K562 (cell line): Measurements from ENCODE around the gene CCDC171. TPM values are rescaled to one million over a fixed set of nuclear protein-coding genes. Genes with fewer than 3 reads are reported as not detected.

Experiments used
- ATAC-seq: fragments of 200-7000 bp; cut with Tn5 transposase; 3 replicates; pipeline ENCODE4 v1.9.1; 2020; ENCODE audit warnings: moderate library complexity
- BruUV-seq: library from RNA; stranded (reverse); fragments of 400-500 nt; replicated peaks from 2 replicates; lab custom pipeline; 2021; lab: Mats Ljungman, UMichigan
- CTCF ChIA-PET: fragments of 300-600 bp; formaldehyde crosslinking; extraction: SDS; loops from one replicate; lab custom pipeline; 2021; ENCODE audit warnings: low intra/inter-chr PET ratio; lab: Yijun Ruan, JAX
- POLR2A ChIA-PET: fragments of 300-600, 350-650 bp; sonication (Branson Sonifier 250); formaldehyde crosslinking; extraction: SDS; loops from one replicate; lab custom pipeline; 2021; ENCODE audit warnings: antibody characterized with exemption, inconsistent platforms; lab: Yijun Ruan, JAX
- DNase-seq, 4 experiments: peaks; one replicate each; pipeline versions ENCODE4 v3.0.0 to v3.0.0-alpha.2; 2011 to 2018; ENCODE audit warnings: low spot score in 3 of 4, mixed read lengths in 3 of 4; ENCODE audit errors: extremely low read depth in 1 of 4
- FAIRE-seq: peaks from 2 replicates; lab custom pipeline; 2011; peaks lifted over from hg19 to GRCh38; lab: Jason Lieb, UNC
- H2AFZ ChIP-seq: 2 replicates; pipeline ENCODE4 v1.6.0; 2011; ENCODE audit warnings: low read depth, low read length, control low read depth, inconsistent platforms
- H3K27ac ChIP-seq: fragments of 200-600 bp; 3 replicates; pipeline ENCODE4 v1.8.0; 2011; ENCODE audit warnings: low read depth, mild to moderate bottlenecking, control low read depth, inconsistent platforms, low read length, moderate library complexity, mixed read lengths; ENCODE audit errors: extremely low read depth
- H3K27me3 ChIP-seq, 2 experiments: fragments of 300-600 bp in 1 of 2; 2 replicates in 1 of 2; 3 replicates in 1 of 2; pipeline versions ENCODE4 v1.6.0 to v1.8.0; 2011; ENCODE audit warnings: inconsistent platforms in 2 of 2, low read length in 2 of 2, mild to moderate bottlenecking in 1 of 2, mixed read lengths in 1 of 2, moderate library complexity in 1 of 2; ENCODE audit not compliant: control insufficient read depth in 2 of 2, insufficient read depth in 2 of 2
- H3K36me3 ChIP-seq: fragments of 300-600 bp; 3 replicates; pipeline ENCODE4 v1.8.0; 2011; ENCODE audit warnings: mild to moderate bottlenecking, low read length, inconsistent platforms; ENCODE audit not compliant: control insufficient read depth, insufficient read depth
- H3K4me1 ChIP-seq, 2 experiments: fragments of 200-600 bp in 1 of 2; replicated peaks in 1 of 2; 2 replicates in 1 of 2; 3 replicates in 1 of 2; pipeline versions ENCODE4 v1.5.1 to v1.8.0; 2011; ENCODE audit warnings: inconsistent platforms in 2 of 2, low read length in 2 of 2, mild to moderate bottlenecking in 1 of 2, mixed read lengths in 1 of 2, moderate library complexity in 1 of 2; ENCODE audit not compliant: control insufficient read depth in 2 of 2, insufficient read depth in 2 of 2
- H3K4me2 ChIP-seq: 2 replicates; pipeline ENCODE4 v1.6.1; 2011; ENCODE audit warnings: low read length, control low read depth, inconsistent platforms, mixed read lengths; ENCODE audit not compliant: insufficient read depth
- H3K4me3 ChIP-seq: fragments of 200-600 bp; sonication (generic), shearing (Covaris generic); 2 replicates; pipeline ENCODE4 v1.5.1; 2016; ENCODE audit warnings: control low read depth, inconsistent platforms
- H3K79me2 ChIP-seq: fragments of 200-600 bp; 3 replicates; pipeline ENCODE4 v1.8.0; 2011; ENCODE audit warnings: low read length, inconsistent platforms; ENCODE audit not compliant: control insufficient read depth, insufficient read depth
- H3K9ac ChIP-seq, 2 experiments: 2 replicates each; pipeline versions ENCODE4 v1.6.0 to v1.6.1; 2011; ENCODE audit warnings: low read depth in 2 of 2, low read length in 2 of 2, control low read depth in 1 of 2, inconsistent platforms in 1 of 2, mild to moderate bottlenecking in 1 of 2, mixed read lengths in 1 of 2; ENCODE audit not compliant: insufficient read depth in 1 of 2
- H3K9me1 ChIP-seq: one replicate; pipeline ENCODE4 v1.6.0; 2011; ENCODE audit warnings: inconsistent platforms, mild to moderate bottlenecking, low read length, moderate library complexity; ENCODE audit not compliant: control insufficient read depth, insufficient read depth
- H3K9me3 ChIP-seq: replicated peaks from 2 replicates; pipeline ENCODE4 v1.5.1; 2011; ENCODE audit warnings: low read depth, low read length, inconsistent platforms; ENCODE audit not compliant: control insufficient read depth, insufficient read depth
- H4K20me1 ChIP-seq: replicated peaks from 2 replicates; pipeline ENCODE4 v1.6.1; 2011; ENCODE audit warnings: low read length, inconsistent platforms, mixed read lengths; ENCODE audit not compliant: control insufficient read depth, insufficient read depth
- BACH1 ChIP-seq: fragments of 200-800 bp; sonication (Bioruptor generic); IDR thresholded peaks from 2 replicates; pipeline ENCODE4 v1.6.1; 2016; ENCODE audit warnings: missing genetic modification characterization, missing compliant biosample characterization
- CBX8 ChIP-seq: fragments of 200-600 bp; sonication (generic); IDR thresholded peaks from 2 replicates; pipeline ENCODE4 v1.6.1; 2012; ENCODE audit warnings: borderline replicate concordance, mixed run types, low read depth, mild to moderate bottlenecking, moderate library complexity, mixed read lengths, low read length, control low read depth, inconsistent platforms; ENCODE audit not compliant: poor library complexity, severe bottlenecking; ENCODE audit errors: extremely low read depth
- CCAR2 ChIP-seq: fragments of 200-400 bp; formaldehyde crosslinking; IDR thresholded peaks from 2 replicates; pipeline ENCODE4 v1.6.1; 2017; ENCODE audit warnings: mild to moderate bottlenecking, low read depth, low read length
- HMG20A ChIP-seq: fragments of 450-650 bp; formaldehyde crosslinking; conservative IDR thresholded peaks from 2 replicates; pipeline ENCODE4 v1.4.0; 2020; ENCODE audit warnings: mild to moderate bottlenecking, mixed read lengths
- HNRNPL ChIP-seq: fragments of 200-400 bp; formaldehyde crosslinking; IDR thresholded peaks from 2 replicates; pipeline ENCODE4 v1.6.1; 2017; ENCODE audit warnings: low read depth, mild to moderate bottlenecking, low read length
- IFI16 ChIP-seq: fragments of 250-450 bp; sonication (Bioruptor Pico); IDR thresholded peaks from 2 replicates; pipeline ENCODE4 v2.1.2; 2022; ENCODE audit warnings: mild to moderate bottlenecking, inconsistent platforms
- MTA3 ChIP-seq: fragments of 450-650 bp; formaldehyde crosslinking; IDR thresholded peaks from 2 replicates; pipeline ENCODE4 v1.6.1; 2017; ENCODE audit warnings: mild to moderate bottlenecking, borderline replicate concordance
- NEUROD1 ChIP-seq: fragments of 150-350 bp; IDR thresholded peaks from 2 replicates; pipeline ENCODE4 v1.6.1; 2014; ENCODE audit warnings: borderline replicate concordance, low read length, low read depth; ENCODE audit not compliant: partially characterized antibody
- NR2F6 ChIP-seq: fragments of 450-650 bp; formaldehyde crosslinking; IDR thresholded peaks from 2 replicates; pipeline ENCODE4 v1.4.0; 2020; ENCODE audit warnings: mild to moderate bottlenecking
- POLR2B ChIP-seq: fragments of 450-650 bp; IDR thresholded peaks from 2 replicates; pipeline ENCODE4 v1.6.1; 2018; ENCODE audit warnings: low read depth; ENCODE audit not compliant: partially characterized antibody
- THRAP3 ChIP-seq: fragments of 450-650 bp; IDR thresholded peaks from 2 replicates; pipeline ENCODE4 v1.6.1; 2016; ENCODE audit warnings: mild to moderate bottlenecking, inconsistent platforms, borderline replicate concordance
- UBTF ChIP-seq, 2 experiments: IDR thresholded peaks; 2 replicates each; pipeline ENCODE4 v1.6.1; 2012; ENCODE audit warnings: improper control_type of control experiment in 2 of 2, low read depth in 2 of 2, low read length in 2 of 2, borderline replicate concordance in 1 of 2
- ZNF41 ChIP-seq: fragments of 250-450 bp; sonication (Bioruptor Pico); conservative IDR thresholded peaks from 2 replicates; pipeline ENCODE4 v1.4.0; 2020; ENCODE audit warnings: mild to moderate bottlenecking
- ZSCAN32 ChIP-seq: fragments of 450-650 bp; formaldehyde crosslinking; IDR thresholded peaks from 2 replicates; pipeline ENCODE4 v1.4.0; 2020; ENCODE audit warnings: mild to moderate bottlenecking, moderate library complexity
- WGBS: fragments of 100-300 bp; shearing (Covaris generic); methylation state at CpG from one replicate; pipeline ENCODE4 v1.1.6; 2016; ENCODE audit warnings: low coverage, mixed read lengths; ENCODE audit not compliant: insufficient coverage; ENCODE audit errors: missing lambda C conversion rate; 5-methylcytosine and 5-hydroxymethylcytosine counted together
- in situ Hi-C: fragments of 300-500 bp; cut with MboI; formaldehyde crosslinking; loops from 4 replicates; pipeline ENCODE4 v1.15.0; 2018; ENCODE audit warnings: inconsistent platforms, mixed read lengths
- intact Hi-C: fragments of 100-400 bp; cut with micrococcal nuclease; formaldehyde crosslinking; loops from 2 replicates; pipeline ENCODE4 v1.14.2; 2022
- polyA plus RNA-seq, 8 experiments: library from polyadenylated mRNA; depleted of rRNA in 4 of 8; stranded (reverse) in 5 of 8; unstranded in 3 of 8; fragments of >200 nt; fragmentation: Nextera tagmentation in 2 of 8; fragmentation: Illumina TruSeq in 1 of 8; extraction: Ambion mirVana in 2 of 8; extraction: Trizol in 1 of 8; gene quantifications; 2 replicates each; pipeline versions ENCODE4 v1.2.1 to v1.2.3, GENCODE V29; 2011 to 2014; ENCODE audit warnings: inconsistent platforms in 1 of 8, missing spikeins in 1 of 8
- total RNA-seq, 7 experiments: library from RNA; depleted of rRNA in 6 of 7; stranded (reverse); fragments of >200 nt in 6 of 7; fragmentation: Illumina TruSeq in 2 of 7; extraction: Trizol in 2 of 7; gene quantifications; 2 replicates each; pipeline versions ENCODE4 v1.2.1 to v1.2.3, GENCODE V29; 2011 to 2021; ENCODE audit warnings: low replicate concordance in 1 of 7
- TF ChIP-seq, protein P1 (sequence below): sonication (generic); formaldehyde crosslinking; IDR thresholded peaks from 2 replicates; pipeline ENCODE4 v1.8.0; 2022; ENCODE audit warnings: mild to moderate bottlenecking, missing genetic modification reagents

The CCDC171 gene
- total and polyA plus RNA-seq, 9 of the 15 experiments (the other 6 are each of a cell fraction or from before 2014, with no cell fraction given) = 0.08 to 3.8 (median 0.27) TPM

DNA sequence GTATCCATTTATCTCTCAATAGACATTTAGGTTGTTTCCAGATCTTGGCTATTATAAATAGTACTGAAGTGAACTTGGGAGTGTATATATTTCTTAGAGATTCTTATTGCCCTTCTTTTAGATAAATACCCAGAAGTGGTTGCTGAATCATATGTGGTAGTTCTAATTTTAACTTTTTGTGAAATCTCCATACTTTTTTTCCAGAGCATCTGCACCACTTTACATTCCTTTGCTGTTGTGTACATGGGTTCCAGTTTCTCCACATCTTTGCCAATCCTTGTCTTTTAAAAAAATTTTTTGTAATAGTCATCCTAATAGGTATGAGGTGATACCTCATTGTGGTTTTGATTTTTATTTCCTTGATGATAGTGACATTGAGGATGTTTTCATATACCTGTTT is 303.7 kb downstream of the CCDC171 start:
- FAIRE-seq (no peak), ATAC-seq (no peak), DNase-seq (no peak)
- Histone ChIP-seq H2AFZ (no peak overlapping the region), H3K9ac (no peak overlapping the region), H4K20me1 (no peaks in the 10 kb centered on the region), H3K27ac (no peak overlapping the region), H3K4me2 (no peak overlapping the region), H3K9me1 (no peaks in the 10 kb centered on the region), H3K79me2 (no peaks in the 10 kb centered on the region), H3K9me3 (no peaks in the 10 kb centered on the region), H3K4me1 (no peaks in the 10 kb centered on the region), H3K27me3 (no peaks in the 10 kb centered on the region), H3K36me3 (no peaks in the 10 kb centered on the region), H3K4me3 (no peak overlapping the region)
- CTCF ChIA-PET = no interaction called here
- no TSS peak for BruUV-seq
- no peak for TF ChIP-seq CBX8
- TF ChIP-seq HMG20A (CRISPR knock-in tag) = no peak
- no peak for TF ChIP-seq NR2F6 (CRISPR knock-in tag)
- in situ Hi-C loops = no loop called here
- intact Hi-C loops = no loop called here
- POLR2A ChIA-PET = no interaction called here

DNA sequence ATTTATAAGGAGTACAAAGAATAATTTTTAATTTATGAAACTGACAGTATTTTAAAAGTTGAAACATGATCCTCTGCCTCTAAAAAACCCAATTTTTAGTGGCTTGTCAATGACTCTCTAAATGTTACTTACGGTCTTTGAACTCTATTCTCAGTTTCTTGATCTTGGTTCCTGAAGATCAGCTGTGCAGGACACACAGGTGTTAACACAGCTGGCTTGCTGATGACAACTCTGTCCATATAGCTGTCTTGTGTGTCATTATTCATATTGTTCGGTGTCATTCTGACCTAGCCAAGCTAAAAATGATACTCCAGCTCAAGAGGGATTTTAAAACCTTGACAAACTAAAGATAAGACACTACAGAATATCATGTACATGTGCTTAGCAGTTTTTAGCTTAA is 314.5 kb downstream of the CCDC171 start:
- no TSS peak for BruUV-seq
- no peak for TF ChIP-seq THRAP3
- TF ChIP-seq MTA3 = no peak
- TF ChIP-seq HNRNPL = no peak
- TF ChIP-seq ZSCAN32 (CRISPR knock-in tag) = no peak
- TF ChIP-seq ZNF41 = no peak
- TF ChIP-seq IFI16 = no peak
- TF ChIP-seq, protein P1, sequence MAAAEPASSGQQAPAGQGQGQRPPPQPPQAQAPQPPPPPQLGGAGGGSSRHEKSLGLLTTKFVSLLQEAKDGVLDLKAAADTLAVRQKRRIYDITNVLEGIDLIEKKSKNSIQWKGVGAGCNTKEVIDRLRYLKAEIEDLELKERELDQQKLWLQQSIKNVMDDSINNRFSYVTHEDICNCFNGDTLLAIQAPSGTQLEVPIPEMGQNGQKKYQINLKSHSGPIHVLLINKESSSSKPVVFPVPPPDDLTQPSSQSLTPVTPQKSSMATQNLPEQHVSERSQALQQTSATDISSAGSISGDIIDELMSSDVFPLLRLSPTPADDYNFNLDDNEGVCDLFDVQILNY = no peak
- TF ChIP-seq UBTF (IDR thresholded peaks at IDR 0.05; ENCODE audit: borderline replicate concordance in 1 of 2, low read depth in 2 of 2, low read length in 2 of 2) = no peak
- no peak for TF ChIP-seq NEUROD1
- no peak for TF ChIP-seq BACH1 (tag)
- no peak for TF ChIP-seq POLR2B
- TF ChIP-seq CCAR2 = no peak

More for the DNA sequence above, 314.5 kb downstream of the CCDC171 start:
- Histone ChIP-seq H2AFZ (no peak overlapping the region), H3K9ac (no peak overlapping the region), H3K27me3 (no peaks in the 10 kb centered on the region), H3K4me3 (no peak overlapping the region), H3K27ac (no peak overlapping the region), H4K20me1 (no peaks in the 10 kb centered on the region), H3K79me2 (no peaks in the 10 kb centered on the region), H3K4me1 (no peaks in the 10 kb centered on the region), H3K4me2 (no peak overlapping the region), H3K9me3 (no peaks in the 10 kb centered on the region), H3K9me1 (no peaks in the 10 kb centered on the region), H3K36me3 (no peaks in the 10 kb centered on the region)
- intact Hi-C loops = no loop called here
- ChIA-PET POLR2A (no interaction called here), CTCF (no interaction called here)
- 0% methylated on average over 2 of the region's 2 CpGs for WGBS
- ATAC-seq = no peak
- DNase-seq = no peak
- FAIRE-seq = no peak
- in situ Hi-C loops = no loop called here
